GM12892 (cell line): ENCODE results near the gene OSBPL3.

Experiments used
- POLR2A ChIP-seq: IDR thresholded peaks from 2 replicates; pipeline ENCODE4 v1.6.1; 2011; ENCODE audit warnings: low read depth, low read length, control low read depth
- TAF1 ChIP-seq: IDR thresholded peaks from 2 replicates; pipeline ENCODE4 v1.6.1; 2011; ENCODE audit warnings: low read depth, mild to moderate bottlenecking, control low read depth, low read length, borderline replicate concordance

GRCh38 chr7:24757353-24758275, 222.4 kb downstream of the OSBPL3 start, which contains the start of gene GSDME:
- TF ChIP-seq POLR2A (peak; percentile 73; the same call in 1 of the 2 replicates), TAF1 (no peak; the same call in 1 of the 2 replicates)
